Femur (tissue), 1 donor: ENCODE data around the gene EIF4G2.
"Not testable (repeated sequence)": the region's sequence is repeated elsewhere in the genome, so short reads cannot be mapped to it uniquely, and the experiment has no call there.

ENCODE experiments used
- DNase-seq: peaks from one replicate; pipeline ENCODE4 v3.0.0-alpha.2; 2017

EIF4G2 gene

GRCh38 chr11:10808553-10809372 lies at the start of gene EIF4G2:
TSS of gene EIF4G2 (minus strand) at chr11:10808926.
- peak; percentile 99 for DNase-seq

GRCh38 chr11:10857709-10858438 lies 49.1 kb upstream of the EIF4G2 start, which contains the start of gene ZBED5:
TSS of gene ZBED5 (minus strand) at chr11:10858053. CDS start at chr11:10854945, 3,108 bp downstream.
- peak; percentile 99 for DNase-seq

GRCh38 chr11:10857459-10857708 lies 48.7 kb upstream of the EIF4G2 start:
- no peak for DNase-seq

- no peak for DNase-seq
Measured at GRCh38 chr11:10856689-10857458, 48.1 kb upstream of the EIF4G2 start.

- no peak for DNase-seq
Measured at GRCh38 chr11:10855295-10855694, 46.6 kb upstream of the EIF4G2 start.

- no peak for DNase-seq
Measured at GRCh38 chr11:10847960-10848860, 39.5 kb upstream of the EIF4G2 start.

GRCh38 chr11:10846660-10847059 lies 37.9 kb upstream of the EIF4G2 start:
- DNase-seq = no peak

- DNase-seq = no peak
Measured at GRCh38 chr11:10845589-10845988, 36.9 kb upstream of the EIF4G2 start.

GRCh38 chr11:10844796-10845195 lies 36.1 kb upstream of the EIF4G2 start:
- no peak for DNase-seq

- DNase-seq = no peak
Measured at GRCh38 chr11:10844356-10844755, 35.6 kb upstream of the EIF4G2 start.

- DNase-seq = no peak
Measured at GRCh38 chr11:10838881-10839280, 30.2 kb upstream of the EIF4G2 start.

- no peak for DNase-seq
Measured at GRCh38 chr11:10838083-10838482, 29.4 kb upstream of the EIF4G2 start.

GRCh38 chr11:10836884-10837283 lies 28.2 kb upstream of the EIF4G2 start:
- not testable (repeated sequence) for DNase-seq

GRCh38 chr11:10829139-10829538 lies 20.4 kb upstream of the EIF4G2 start:
- no peak for DNase-seq

- no peak for DNase-seq
Measured at GRCh38 chr11:10828402-10828801, 19.7 kb upstream of the EIF4G2 start.

- DNase-seq = no peak
Measured at GRCh38 chr11:10824888-10825287, 16.2 kb upstream of the EIF4G2 start.

GRCh38 chr11:10823152-10823579 lies 14.4 kb upstream of the EIF4G2 start:
- DNase-seq = no peak

GRCh38 chr11:10822491-10822890 lies 13.8 kb upstream of the EIF4G2 start:
- DNase-seq = not testable (repeated sequence)

- no peak for DNase-seq
Measured at GRCh38 chr11:10818594-10818993, 9.9 kb upstream of the EIF4G2 start.

GRCh38 chr11:10813945-10814344 lies 5.2 kb upstream of the EIF4G2 start:
- DNase-seq = no peak

- DNase-seq = no peak
Measured at GRCh38 chr11:10809373-10810160, 841 bp upstream of the EIF4G2 start.

GRCh38 chr11:10808235-10808552 lies 532 bp downstream of the EIF4G2 start:
- no peak for DNase-seq
